GM18870 (cell line): ENCODE data around the gene RALY.

ENCODE experiments used
- ATAC-seq: cut with Tn5 transposase; IDR thresholded peaks from one replicate; pipeline ENCODE4 v1.9.1; 2021; ENCODE audit warnings: moderate library complexity; ENCODE audit not compliant: unreplicated experiment

The RALY gene

GRCh38 chr20:34102342-34102741 lies 108.6 kb downstream of the RALY start:
- no peak for ATAC-seq

DNA sequence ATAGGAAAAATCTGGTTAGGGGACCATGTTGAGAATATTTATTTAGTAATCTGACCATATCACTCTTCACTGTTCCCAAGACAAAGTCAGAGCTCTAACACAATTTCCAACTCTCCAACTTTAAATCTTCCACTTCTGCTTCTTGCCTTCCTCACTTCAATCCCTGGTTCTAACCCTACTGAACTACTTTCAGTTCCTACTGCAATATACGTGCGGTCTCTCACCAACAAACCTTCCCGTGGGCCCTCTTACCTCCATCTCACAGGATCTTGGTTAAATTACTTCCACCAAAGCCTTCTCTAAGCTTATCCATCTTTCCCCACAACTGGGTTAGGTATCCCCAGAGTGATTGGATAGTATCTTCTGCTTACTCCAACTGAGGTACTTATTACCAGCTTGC lies 110.3 kb downstream of the RALY start:
- ATAC-seq: no peak

DNA sequence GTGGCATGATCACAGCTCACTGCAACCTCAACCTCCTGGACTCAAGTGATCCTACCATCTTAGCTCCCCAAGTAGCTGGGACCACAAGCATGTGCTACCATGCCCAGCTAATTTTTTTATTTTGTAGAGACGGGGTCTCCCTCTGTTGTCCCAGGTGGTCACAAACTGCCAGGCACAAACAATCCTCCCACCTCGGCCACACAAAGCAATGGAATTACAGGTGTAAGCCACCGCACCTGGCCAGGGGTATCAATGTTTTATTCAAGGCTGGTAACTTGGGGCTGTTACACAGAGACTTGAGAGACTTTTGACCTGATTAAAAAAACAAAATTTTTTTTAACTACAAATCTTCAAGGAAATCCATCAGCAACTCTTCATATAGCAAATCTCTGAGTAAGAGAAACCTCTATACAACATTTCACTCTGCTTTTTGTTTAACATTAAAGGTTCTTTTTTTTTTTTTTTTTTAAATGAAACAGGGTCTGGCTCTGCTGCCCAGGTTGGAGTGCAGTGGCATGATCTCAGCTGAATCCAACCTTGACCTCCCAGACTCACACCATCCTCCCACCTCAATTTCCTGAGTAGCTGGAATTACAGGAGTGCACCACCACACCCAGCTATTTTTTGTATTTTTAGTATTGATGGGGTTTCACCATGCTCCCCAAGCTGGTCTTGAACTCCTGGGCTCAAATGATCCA lies 112.4 kb downstream of the RALY start:
- ATAC-seq: no peak

- ATAC-seq: no peak
These were observed 115.0 kb downstream of the RALY start for GRCh38 chr20:34108616-34109174.

DNA sequence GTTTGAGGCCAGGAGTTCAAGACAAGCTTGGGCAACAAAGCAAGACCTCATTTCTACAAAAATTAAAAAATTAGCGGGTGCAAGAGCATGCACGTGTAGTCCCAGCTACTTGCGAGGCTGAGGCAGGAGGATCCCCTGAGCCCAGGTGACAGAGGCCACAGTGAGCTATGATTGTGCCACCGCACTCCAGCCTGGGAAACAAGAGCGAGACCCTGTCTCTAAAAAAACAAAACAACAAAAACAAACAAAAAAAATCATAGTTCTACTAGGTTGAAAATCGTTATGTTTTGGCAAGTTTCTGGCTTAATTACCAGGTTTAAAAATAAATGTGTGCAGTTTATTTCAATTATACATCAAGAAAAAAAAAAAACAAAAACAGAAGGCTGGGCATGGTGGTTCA lies 115.7 kb downstream of the RALY start:
- no peak for ATAC-seq

- ATAC-seq: no peak
These were observed 116.5 kb downstream of the RALY start for GRCh38 chr20:34110025-34110744.

- ATAC-seq: no peak
These were observed 117.3 kb downstream of the RALY start for GRCh38 chr20:34110745-34111641.

DNA sequence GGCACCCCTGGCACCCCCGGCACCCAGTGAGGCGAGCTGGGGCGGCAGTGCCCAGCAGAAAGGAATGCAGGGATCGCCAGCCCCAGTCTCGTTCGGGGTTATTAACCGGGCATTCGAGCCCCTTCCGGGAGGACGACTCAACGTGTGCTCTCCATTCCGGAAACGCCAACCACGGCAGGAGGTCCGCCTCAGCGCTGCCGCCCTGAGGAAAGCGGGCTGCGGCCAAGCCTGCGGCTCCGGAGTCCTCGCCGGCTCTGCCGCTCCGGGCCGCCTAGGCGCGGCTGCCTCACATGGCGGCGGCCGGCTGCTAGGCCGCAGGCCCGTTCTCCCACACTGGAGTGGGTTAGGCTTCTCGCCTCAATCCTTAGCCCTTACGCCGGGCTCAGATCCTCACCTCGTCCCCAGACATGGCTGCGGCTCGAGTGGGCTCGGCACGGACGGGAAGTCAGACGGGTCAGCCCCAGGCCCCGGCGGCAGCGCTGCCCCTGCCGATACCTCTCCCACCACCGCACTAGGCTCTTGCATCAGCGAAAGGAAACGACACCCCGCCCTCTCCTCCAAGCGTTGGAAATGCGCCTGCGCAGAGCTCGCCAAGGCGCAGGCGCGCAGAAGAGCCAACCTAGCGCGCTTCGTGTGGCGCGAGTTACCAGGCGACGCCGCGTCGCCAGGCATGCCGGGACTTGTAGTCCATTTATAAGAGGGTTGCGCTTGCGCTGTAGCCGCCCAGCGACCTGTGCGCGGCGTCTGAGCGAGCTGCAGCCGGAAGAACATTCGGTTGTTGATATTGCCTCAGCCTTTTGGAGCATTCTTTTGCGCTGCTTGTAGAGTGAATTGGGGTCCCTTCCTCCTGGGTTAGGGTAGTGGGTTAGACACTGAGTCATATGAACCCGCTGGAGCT lies 118.2 kb downstream of the RALY start, which contains the start of gene EIF2S2:
TSS of gene EIF2S2 (minus strand) at position 542 of the 898 bp plus-strand sequence. CDS start at position 409, 133 bp downstream.
- ATAC-seq: peak; percentile 93

- no peak for ATAC-seq
These were observed 118.9 kb downstream of the RALY start for GRCh38 chr20:34112600-34113101.

DNA sequence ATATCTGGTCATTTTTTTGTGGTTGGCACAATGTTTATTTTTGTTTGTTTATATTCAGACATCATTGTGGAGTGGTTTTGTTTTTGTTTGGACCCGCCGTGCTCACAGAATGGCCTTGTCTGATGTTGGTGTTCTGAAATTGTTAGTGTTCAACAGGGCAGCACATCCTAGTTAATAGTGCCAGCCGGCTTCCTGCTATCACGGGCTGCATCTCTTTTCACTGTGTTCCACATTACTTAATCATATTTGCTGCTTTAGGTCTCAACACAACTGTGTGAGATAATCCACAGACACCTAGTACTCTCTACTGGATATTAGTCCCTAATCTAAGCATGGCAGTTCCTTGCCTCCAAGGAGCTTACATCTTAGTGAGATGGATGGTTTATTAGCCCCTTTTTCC lies 121.1 kb downstream of the RALY start:
- ATAC-seq: no peak

- ATAC-seq: no peak
These were observed 121.5 kb downstream of the RALY start for GRCh38 chr20:34115232-34115631.

GRCh38 chr20:34120213-34120612 lies 126.5 kb downstream of the RALY start:
- ATAC-seq: no peak

DNA sequence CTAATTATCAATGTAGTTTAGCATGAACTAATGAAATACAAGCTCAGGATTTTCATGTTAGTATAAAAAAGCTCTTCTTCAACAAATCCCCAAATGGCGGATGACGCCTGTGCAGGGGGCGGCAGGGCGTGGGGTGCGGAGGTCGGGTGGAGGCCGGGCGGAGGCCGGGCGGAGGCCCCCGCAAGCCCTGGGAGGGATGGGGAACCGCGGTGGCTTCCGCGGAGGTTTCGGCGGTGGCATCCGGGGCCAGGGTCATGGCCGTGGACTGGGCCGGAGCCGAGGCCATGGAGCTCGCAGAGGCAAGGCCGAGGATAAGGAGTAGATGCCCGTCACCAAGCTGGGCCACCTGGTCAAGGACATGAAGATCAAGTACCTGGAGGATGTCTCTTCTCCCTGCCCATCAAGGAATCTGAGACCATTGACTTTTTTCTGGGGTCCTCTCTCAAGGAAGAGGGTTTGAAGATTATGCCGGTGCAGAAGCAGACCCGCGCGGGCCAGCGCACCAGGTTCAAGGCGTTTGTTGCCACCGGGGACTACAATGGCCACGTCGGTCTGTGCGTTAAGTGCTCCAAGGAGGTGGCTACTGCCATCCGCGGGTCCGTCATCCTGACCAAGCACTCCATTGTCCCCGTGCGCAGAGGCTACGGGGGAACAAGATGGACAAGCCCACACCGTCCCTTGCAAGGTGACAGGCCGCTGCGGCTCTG lies 128.7 kb downstream of the RALY start:
- ATAC-seq: no peak

- ATAC-seq: no peak
These were observed 129.6 kb downstream of the RALY start for GRCh38 chr20:34123309-34123708.

GRCh38 chr20:34124469-34125249 lies 130.9 kb downstream of the RALY start:
- no peak for ATAC-seq

GRCh38 chr20:34127792-34128191 lies 134.1 kb downstream of the RALY start:
- no peak for ATAC-seq

- no peak for ATAC-seq
These were observed 135.9 kb downstream of the RALY start for GRCh38 chr20:34129518-34130162.

DNA sequence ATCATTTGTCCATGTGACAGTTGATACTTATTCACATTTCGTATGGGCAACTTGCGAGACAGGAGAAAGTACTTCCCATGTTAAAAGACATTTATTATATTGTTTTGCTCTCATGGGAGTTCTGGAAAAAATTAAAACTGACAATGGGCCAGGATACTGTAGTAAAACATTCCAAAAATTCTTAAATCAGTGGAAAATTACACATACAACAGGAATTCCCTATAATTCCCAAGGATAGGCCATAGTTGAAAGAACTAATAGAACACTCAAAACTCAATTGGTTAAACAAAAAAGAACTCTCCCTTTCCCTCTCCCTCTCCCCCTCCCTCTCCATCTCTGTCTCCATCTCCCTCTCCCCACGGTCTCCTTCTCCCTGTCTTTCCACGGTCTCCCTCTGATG lies 137.8 kb downstream of the RALY start:
- no peak for ATAC-seq
